Sigmoid colon (tissue), 4 donors: ENCODE measurements around the gene RNF157.

Experiments used
- CTCF ChIP-seq, 4 experiments: fragments of 450-650 bp in 3 of 4; fragments of 200-600 bp in 1 of 4; IDR thresholded peaks; one replicate each; pipeline ENCODE4 v1.5.1; 2016 to 2019; ENCODE audit warnings: antibody characterized with exemption in 4 of 4, mild to moderate bottlenecking in 3 of 4, moderate library complexity in 2 of 4
- EP300 ChIP-seq, 4 donors: sonication (generic); formaldehyde crosslinking; IDR thresholded peaks; one replicate each; pipeline ENCODE4 v1.6.1; 2017; ENCODE audit warnings: antibody characterized with exemption in 4 of 4
- POLR2A ChIP-seq, 2 donors: fragments of 450-650 bp; IDR thresholded peaks; one replicate each; pipeline ENCODE4 v1.6.1; 2016; ENCODE audit warnings: antibody characterized with exemption in 2 of 2, mild to moderate bottlenecking in 2 of 2, moderate library complexity in 2 of 2
- POLR2AphosphoS5 ChIP-seq, 4 donors: sonication (generic); formaldehyde crosslinking; IDR thresholded peaks; one replicate each; pipeline ENCODE4 v1.6.1; 2017; ENCODE audit warnings: antibody characterized with exemption in 4 of 4

GRCh38 chr17:76103274-76104139, 136.8 kb downstream of the RNF157 start, which contains the start of gene EXOC7:
- TF ChIP-seq CTCF (IDR thresholded peaks at IDR 0.05) (peak in 3 of 4 experiments; percentile 8 to 23 (median 18)), POLR2AphosphoS5 (IDR thresholded peaks at IDR 0.05) (peak; percentile 42 to 79 (median 72)), EP300 (IDR thresholded peaks at IDR 0.05) (no peak), POLR2A (IDR thresholded peaks at IDR 0.05) (no peak)
